ENCODE measurements around the gene GPATCH8.

GRCh38 chr17:44489581-44489980, 13.6 kb downstream of the GPATCH8 start:
- TF ChIP-seq, protein P1, sequence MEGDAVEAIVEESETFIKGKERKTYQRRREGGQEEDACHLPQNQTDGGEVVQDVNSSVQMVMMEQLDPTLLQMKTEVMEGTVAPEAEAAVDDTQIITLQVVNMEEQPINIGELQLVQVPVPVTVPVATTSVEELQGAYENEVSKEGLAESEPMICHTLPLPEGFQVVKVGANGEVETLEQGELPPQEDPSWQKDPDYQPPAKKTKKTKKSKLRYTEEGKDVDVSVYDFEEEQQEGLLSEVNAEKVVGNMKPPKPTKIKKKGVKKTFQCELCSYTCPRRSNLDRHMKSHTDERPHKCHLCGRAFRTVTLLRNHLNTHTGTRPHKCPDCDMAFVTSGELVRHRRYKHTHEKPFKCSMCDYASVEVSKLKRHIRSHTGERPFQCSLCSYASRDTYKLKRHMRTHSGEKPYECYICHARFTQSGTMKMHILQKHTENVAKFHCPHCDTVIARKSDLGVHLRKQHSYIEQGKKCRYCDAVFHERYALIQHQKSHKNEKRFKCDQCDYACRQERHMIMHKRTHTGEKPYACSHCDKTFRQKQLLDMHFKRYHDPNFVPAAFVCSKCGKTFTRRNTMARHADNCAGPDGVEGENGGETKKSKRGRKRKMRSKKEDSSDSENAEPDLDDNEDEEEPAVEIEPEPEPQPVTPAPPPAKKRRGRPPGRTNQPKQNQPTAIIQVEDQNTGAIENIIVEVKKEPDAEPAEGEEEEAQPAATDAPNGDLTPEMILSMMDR (IDR thresholded peaks at IDR 0.05) = no peak
- no peak for TF ChIP-seq POLR2A (IDR thresholded peaks at IDR 0.05)
